IPS DF 6.9 (cell line): ENCODE measurements around the gene KLHL22.

Experiments used
- DNase-seq: peaks from one replicate; pipeline ENCODE4 v3.0.0-alpha.2; 2013; ENCODE audit warnings: low read depth, low spot score
- H3K27ac ChIP-seq: one replicate; pipeline ENCODE4 v1.5.1; 2013; ENCODE audit warnings: low read length, control low read depth
- H3K27me3 ChIP-seq: 2 replicates; pipeline ENCODE4 v1.6.1; 2013; ENCODE audit warnings: mild to moderate bottlenecking, low read length; ENCODE audit not compliant: control insufficient read depth, insufficient read depth
- H3K36me3 ChIP-seq: 2 replicates; pipeline ENCODE4 v1.6.1; 2013; ENCODE audit warnings: low read length; ENCODE audit not compliant: control insufficient read depth, insufficient read depth
- H3K4me1 ChIP-seq: 2 replicates; pipeline ENCODE4 v1.6.1; 2013; ENCODE audit warnings: low read length; ENCODE audit not compliant: control insufficient read depth, insufficient read depth
- H3K4me3 ChIP-seq: 2 replicates; pipeline ENCODE4 v1.5.1; 2013; ENCODE audit warnings: mild to moderate bottlenecking, low read length
- H3K9me3 ChIP-seq: 2 replicates; pipeline ENCODE4 v1.6.1; 2013; ENCODE audit warnings: low read length, inconsistent platforms; ENCODE audit not compliant: control insufficient read depth, insufficient read depth
- WGBS: extraction: QIAGEN DNeasy Blood & Tissue Kit; methylation state at CpG from one replicate; pipeline ENCODE4 v1.1.7; 2013; ENCODE audit warnings: mixed read lengths, missing lambda C conversion rate; ENCODE audit not compliant: insufficient read length, insufficient coverage; 5-methylcytosine and 5-hydroxymethylcytosine counted together

Gene KLHL22

DNA sequence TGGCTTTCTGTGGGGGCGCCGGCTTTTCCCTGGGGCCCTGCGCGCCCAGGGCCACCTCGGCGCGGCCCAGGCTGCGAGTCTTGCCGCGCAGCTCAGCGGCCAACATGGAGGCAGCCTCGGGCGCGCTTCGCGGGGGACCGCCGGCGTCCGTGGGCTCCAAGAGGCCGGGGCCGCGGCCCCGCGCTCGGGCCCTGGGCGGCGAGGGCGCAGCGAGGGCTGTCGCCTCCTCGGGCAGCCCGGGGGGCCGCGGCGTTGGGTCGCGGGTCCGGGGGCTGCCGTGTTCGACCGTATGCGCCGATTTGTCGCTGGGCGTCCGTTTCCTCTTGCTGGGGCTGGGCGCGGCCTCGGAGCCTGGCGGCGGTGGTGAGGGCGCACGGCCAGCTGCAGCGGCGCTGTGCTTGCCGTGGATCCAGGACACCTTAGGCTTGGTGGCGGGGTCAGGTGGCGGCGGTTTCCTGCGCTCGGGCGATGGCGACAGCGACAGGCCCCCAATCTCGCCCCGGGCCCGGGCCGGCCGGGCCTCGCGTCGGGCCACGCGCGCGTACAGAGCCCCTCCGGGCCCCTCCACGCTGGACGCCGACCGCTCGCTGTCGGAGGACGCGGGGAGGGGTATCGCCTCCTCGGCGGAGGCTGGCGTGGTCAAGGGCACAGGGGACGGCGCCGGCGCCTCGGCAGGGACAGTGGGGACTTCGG, 69.9 kb downstream of the KLHL22 start:
- WGBS, result no CpG with 5 or more reads among the region's 96 CpGs
- H3K27ac ChIP-seq, result no peak overlapping the region
- H3K9me3 ChIP-seq, result no peaks in the 10 kb centered on the region
- H3K4me1 ChIP-seq, result peaks cover 10% of the 10 kb centered on the region
- no peak for DNase-seq
- peak overlapping the region; percentile 13; the same call in 1 of the 2 replicates for H3K4me3 ChIP-seq
- no peaks in the 10 kb centered on the region; the same call in 1 of the 2 replicates for H3K36me3 ChIP-seq
- peaks cover 2% of the 10 kb centered on the region; the same call in 1 of the 2 replicates for H3K27me3 ChIP-seq

GRCh38 chr22:20424932-20425565, 70.5 kb downstream of the KLHL22 start:
- no peaks in the 10 kb centered on the region for H3K9me3 ChIP-seq
- no peak for DNase-seq
- H3K36me3 ChIP-seq, result no peaks in the 10 kb centered on the region; the same call in 1 of the 2 replicates
- H3K4me1 ChIP-seq, result peaks cover 6% of the 10 kb centered on the region
- H3K27me3 ChIP-seq, result peaks cover under 1% of the 10 kb centered on the region; the same call in 1 of the 2 replicates
- WGBS, result no CpG with 5 or more reads among the region's 59 CpGs
- H3K27ac ChIP-seq, result no peak overlapping the region
- peak overlapping the region; percentile 13; the same call in 1 of the 2 replicates for H3K4me3 ChIP-seq

GRCh38 chr22:20424568-20424931, 71.0 kb downstream of the KLHL22 start:
- Histone ChIP-seq H3K36me3 (no peaks in the 10 kb centered on the region; the same call in 1 of the 2 replicates), H3K4me3 (no peak overlapping the region), H3K4me1 (peaks cover 6% of the 10 kb centered on the region), H3K9me3 (no peaks in the 10 kb centered on the region), H3K27ac (no peak overlapping the region), H3K27me3 (no peaks in the 10 kb centered on the region; the same call in 1 of the 2 replicates)
- no peak for DNase-seq
- WGBS, result no CpG with 5 or more reads among the region's 15 CpGs

GRCh38 chr22:20423906-20424551, 71.6 kb downstream of the KLHL22 start:
- H3K4me3 ChIP-seq, result no peak overlapping the region
- H3K27me3 ChIP-seq, result no peaks in the 10 kb centered on the region; the same call in 1 of the 2 replicates
- no peak for DNase-seq
- no peaks in the 10 kb centered on the region; the same call in 1 of the 2 replicates for H3K36me3 ChIP-seq
- H3K27ac ChIP-seq, result no peak overlapping the region
- H3K4me1 ChIP-seq, result peaks cover 3% of the 10 kb centered on the region; the same call in 1 of the 2 replicates
- WGBS, result no CpG with 5 or more reads among the region's 31 CpGs
- H3K9me3 ChIP-seq, result no peaks in the 10 kb centered on the region

DNA sequence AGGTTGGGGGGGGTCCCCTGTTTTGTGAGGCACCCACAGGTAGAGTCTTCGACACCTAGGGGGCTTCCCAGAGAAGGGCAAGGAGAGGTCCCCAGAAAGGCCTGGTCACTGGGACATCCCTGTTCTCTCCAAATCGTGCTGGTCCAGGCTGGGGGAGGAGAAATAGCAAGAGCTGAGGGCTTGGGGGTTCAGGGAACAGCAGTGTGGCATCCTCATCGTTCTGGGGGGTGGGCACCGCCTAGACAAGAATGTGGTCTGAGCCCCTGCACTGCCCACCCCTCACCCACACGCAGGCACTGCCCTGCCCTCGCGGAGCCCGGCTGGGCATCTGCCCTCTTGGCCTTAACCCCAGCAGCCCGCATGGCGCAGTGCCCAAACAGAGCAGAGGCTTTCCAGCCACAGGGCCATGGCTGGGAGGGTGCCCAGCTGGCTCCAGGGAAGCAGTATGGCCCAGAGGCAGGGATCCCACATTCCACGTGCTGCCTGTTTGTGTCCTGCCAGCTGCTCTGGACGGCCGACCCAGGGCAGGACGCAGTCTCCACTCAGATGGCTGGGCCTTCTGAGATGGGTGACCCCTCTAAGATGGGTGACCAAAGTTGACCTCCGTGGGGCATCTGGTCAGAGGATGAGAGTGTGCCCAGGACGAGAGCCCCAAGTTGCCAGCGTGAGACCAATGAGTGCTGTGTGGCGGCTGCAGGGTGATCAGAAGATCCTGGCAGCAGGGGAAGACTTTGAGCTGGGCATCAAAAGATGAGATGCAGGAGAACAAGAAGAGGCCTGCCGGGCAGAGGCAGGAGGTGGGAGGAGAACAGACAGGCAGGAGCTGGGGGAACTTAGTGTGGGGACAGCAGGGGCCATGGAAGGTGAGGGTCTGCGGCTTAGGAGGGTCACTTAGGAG, 72.3 kb downstream of the KLHL22 start:
- H3K27ac ChIP-seq, result no peak overlapping the region
- no peak overlapping the region for H3K4me3 ChIP-seq
- no peaks in the 10 kb centered on the region for H3K4me1 ChIP-seq
- H3K9me3 ChIP-seq, result no peaks in the 10 kb centered on the region
- no peaks in the 10 kb centered on the region; the same call in 1 of the 2 replicates for H3K27me3 ChIP-seq
- no peaks in the 10 kb centered on the region; the same call in 1 of the 2 replicates for H3K36me3 ChIP-seq
- no CpG with 5 or more reads among the region's 20 CpGs for WGBS
- DNase-seq, result no peak

GRCh38 chr22:20422271-20423007, 73.2 kb downstream of the KLHL22 start:
- Histone ChIP-seq H3K9me3 (no peaks in the 10 kb centered on the region), H3K4me1 (no peaks in the 10 kb centered on the region), H3K27me3 (no peaks in the 10 kb centered on the region; the same call in 1 of the 2 replicates), H3K27ac (no peak overlapping the region), H3K4me3 (no peak overlapping the region), H3K36me3 (no peaks in the 10 kb centered on the region; the same call in 1 of the 2 replicates)
- no peak for DNase-seq
- 100% methylated on average over 2 of the region's 21 CpGs for WGBS

- no peaks in the 10 kb centered on the region; the same call in 1 of the 2 replicates for H3K27me3 ChIP-seq
- H3K9me3 ChIP-seq, result no peaks in the 10 kb centered on the region
- H3K4me3 ChIP-seq, result no peak overlapping the region
- no CpG with 5 or more reads among the region's 7 CpGs for WGBS
- no peaks in the 10 kb centered on the region for H3K4me1 ChIP-seq
- H3K36me3 ChIP-seq, result no peaks in the 10 kb centered on the region; the same call in 1 of the 2 replicates
- H3K27ac ChIP-seq, result no peak overlapping the region
- DNase-seq, result no peak
Observed at GRCh38 chr22:20421507-20421874, 74.1 kb downstream of the KLHL22 start.

GRCh38 chr22:20420157-20420842, 75.3 kb downstream of the KLHL22 start:
- no peak overlapping the region for H3K4me3 ChIP-seq
- no peak overlapping the region for H3K27ac ChIP-seq
- no peaks in the 10 kb centered on the region for H3K9me3 ChIP-seq
- H3K36me3 ChIP-seq, result no peaks in the 10 kb centered on the region; the same call in 1 of the 2 replicates
- DNase-seq, result no peak
- no peaks in the 10 kb centered on the region for H3K4me1 ChIP-seq
- no CpG with 5 or more reads among the region's 11 CpGs for WGBS
- H3K27me3 ChIP-seq, result no peaks in the 10 kb centered on the region

DNA sequence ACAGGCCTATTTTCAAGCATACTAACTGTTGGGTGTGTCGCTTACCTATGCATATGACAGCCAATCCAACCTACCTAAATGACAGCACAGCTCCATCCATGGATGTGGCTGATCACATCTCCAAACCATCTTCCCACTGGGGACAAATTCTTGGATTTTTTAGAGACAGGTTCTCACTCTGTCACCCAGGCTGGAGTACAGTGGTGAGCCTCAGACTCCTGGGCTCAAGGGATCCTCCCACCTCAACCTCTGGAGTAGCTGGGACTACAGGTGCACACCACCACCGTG, 76.0 kb downstream of the KLHL22 start:
- H3K4me3 ChIP-seq, result no peak overlapping the region
- H3K9me3 ChIP-seq, result no peaks in the 10 kb centered on the region
- DNase-seq, result no peak
- no CpG with 5 or more reads among the region's 2 CpGs for WGBS
- no peaks in the 10 kb centered on the region for H3K36me3 ChIP-seq
- H3K27me3 ChIP-seq, result no peaks in the 10 kb centered on the region
- no peak overlapping the region for H3K27ac ChIP-seq
- no peaks in the 10 kb centered on the region for H3K4me1 ChIP-seq
